Chondrocyte (in vitro differentiated cells): ENCODE results near the gene SUMF2. TPM values are rescaled to one million over a fixed set of nuclear protein-coding genes. Genes with fewer than 3 reads are reported as not detected.
A peak's percentile ranks its signal among the peaks of the same experiment; 100 is the strongest.
"Not testable (repeated sequence)": the region's sequence is repeated elsewhere in the genome, so short reads cannot be mapped to it uniquely, and the experiment has no call there.

Source experiments
- DNase-seq: peaks from one replicate; pipeline ENCODE4 v3.0.0; 2021; ENCODE audit warnings: mixed read lengths, low spot score
- H3K27ac Mint-ChIP-seq: one replicate; pipeline ENCODE4 v1.8.0; 2021; ENCODE audit warnings: mild to moderate bottlenecking, moderate library complexity, mixed read lengths; ENCODE audit not compliant: unreplicated experiment
- H3K27me3 Mint-ChIP-seq: 2 replicates; pipeline ENCODE4 v1.8.0; 2021; ENCODE audit warnings: low read depth, mixed read lengths
- H3K36me3 Mint-ChIP-seq: 2 replicates; pipeline ENCODE4 v1.8.0; 2021; ENCODE audit warnings: low read depth, mixed read lengths
- H3K4me1 Mint-ChIP-seq: 2 replicates; pipeline ENCODE4 v1.8.0; 2021; ENCODE audit warnings: low read depth, mild to moderate bottlenecking, mixed read lengths
- H3K4me3 Mint-ChIP-seq: one replicate; pipeline ENCODE4 v1.8.0; 2021; ENCODE audit warnings: mild to moderate bottlenecking, moderate library complexity, mixed read lengths; ENCODE audit not compliant: unreplicated experiment
- H3K9me3 Mint-ChIP-seq: 2 replicates; pipeline ENCODE4 v1.8.0; 2021; ENCODE audit warnings: low read depth, mixed read lengths
- CTCF ChIP-seq: fragments of 200-600 bp; sonication (generic); IDR thresholded peaks from 2 replicates; pipeline ENCODE4 v1.5.0; 2021; ENCODE audit warnings: antibody characterized with exemption, mild to moderate bottlenecking, moderate library complexity
- total RNA-seq: library from RNA; stranded (reverse); gene quantifications from 3 replicates; pipeline ENCODE4 v1.2.1, GENCODE V29; 2021

Gene SUMF2
- total RNA-seq, 1 donor from 2014 or later = 158 TPM

GRCh38 chr7:56051339-56052191 lies 12.5 kb upstream of the SUMF2 start, which contains the start of the genes CCT6A and PSPH:
Gene CCT6A, plus strand, starts transcription at chr7:56051765. Its CDS starts 84 bp downstream, at chr7:56051849.
Gene PSPH, minus strand, starts transcription at chr7:56051444. Its CDS starts 30,232 bp downstream, at chr7:56021212.
- Mint-ChIP-seq H3K4me1 (peaks cover 59% of the 10 kb centered on the region), H3K27me3 (no peaks in the 10 kb centered on the region), H3K9me3 (no peaks in the 10 kb centered on the region), H3K4me3 (peak within 1 kb of the TSS; percentile 94), H3K36me3 (peaks cover 6% of the 10 kb centered on the region), H3K27ac (peak within 1 kb of the TSS; percentile 96)
- DNase-seq = peak; percentile 99
- TF ChIP-seq CTCF = no peak

- Mint-ChIP-seq H3K27me3 (no peaks in the 10 kb centered on the region), H3K9me3 (no peaks in the 10 kb centered on the region), H3K27ac (peak overlapping the region; percentile 63), H3K4me3 (peak overlapping the region; percentile 16), H3K36me3 (peaks cover 16% of the 10 kb centered on the region), H3K4me1 (peaks cover 48% of the 10 kb centered on the region)
- no peak for DNase-seq
- TF ChIP-seq CTCF = no peak
These were observed 10.7 kb upstream of the SUMF2 start for GRCh38 chr7:56053379-56053778.

GRCh38 chr7:56053993-56054392 lies 10.1 kb upstream of the SUMF2 start:
- no peak for TF ChIP-seq CTCF
- peaks cover 42% of the 10 kb centered on the region for H3K4me1 Mint-ChIP-seq
- no peaks in the 10 kb centered on the region for H3K27me3 Mint-ChIP-seq
- H3K9me3 Mint-ChIP-seq = no peaks in the 10 kb centered on the region
- peak overlapping the region; percentile 45 for H3K27ac Mint-ChIP-seq
- H3K36me3 Mint-ChIP-seq = peaks cover 17% of the 10 kb centered on the region
- no peak for DNase-seq
- no peak overlapping the region for H3K4me3 Mint-ChIP-seq

- no peaks in the 10 kb centered on the region for H3K9me3 Mint-ChIP-seq
- peaks cover 27% of the 10 kb centered on the region for H3K4me1 Mint-ChIP-seq
- no peak overlapping the region for H3K4me3 Mint-ChIP-seq
- peak overlapping the region; percentile 82 for H3K27ac Mint-ChIP-seq
- no peak for TF ChIP-seq CTCF
- H3K36me3 Mint-ChIP-seq = peaks cover 33% of the 10 kb centered on the region
- no peaks in the 10 kb centered on the region for H3K27me3 Mint-ChIP-seq
- DNase-seq = no peak
These were observed 1.7 kb upstream of the SUMF2 start for GRCh38 chr7:56062382-56062781.

- peaks cover 27% of the 10 kb centered on the region for H3K4me1 Mint-ChIP-seq
- H3K4me3 Mint-ChIP-seq = peak overlapping the region; percentile 95
- no peaks in the 10 kb centered on the region for H3K27me3 Mint-ChIP-seq
- no peaks in the 10 kb centered on the region for H3K9me3 Mint-ChIP-seq
- peaks cover 26% of the 10 kb centered on the region for H3K36me3 Mint-ChIP-seq
- no peak for TF ChIP-seq CTCF
- DNase-seq = no peak
- peak overlapping the region; percentile 94 for H3K27ac Mint-ChIP-seq
These were observed 595 bp upstream of the SUMF2 start for GRCh38 chr7:56063500-56063881.

GRCh38 chr7:56066376-56066775 lies 2.3 kb downstream of the SUMF2 start:
- not testable (repeated sequence) for H3K27me3 Mint-ChIP-seq, H3K9me3 Mint-ChIP-seq, H3K27ac Mint-ChIP-seq, H3K4me3 Mint-ChIP-seq
- peak; percentile 33 for DNase-seq
- Mint-ChIP-seq H3K4me1 (peaks cover 27% of the 10 kb centered on the region), H3K36me3 (peaks cover 25% of the 10 kb centered on the region)
